HG02763 (cell line): Measurements from ENCODE around the gene TRAPPC2L.

Experiments used
- ATAC-seq: cut with Tn5 transposase; IDR thresholded peaks from one replicate; pipeline ENCODE4 v1.9.1; 2021; ENCODE audit warnings: mild to moderate bottlenecking, moderate library complexity; ENCODE audit not compliant: unreplicated experiment

The TRAPPC2L gene

GRCh38 chr16:88837806-88838205 lies 19.1 kb upstream of the TRAPPC2L start:
- ATAC-seq = no peak

DNA sequence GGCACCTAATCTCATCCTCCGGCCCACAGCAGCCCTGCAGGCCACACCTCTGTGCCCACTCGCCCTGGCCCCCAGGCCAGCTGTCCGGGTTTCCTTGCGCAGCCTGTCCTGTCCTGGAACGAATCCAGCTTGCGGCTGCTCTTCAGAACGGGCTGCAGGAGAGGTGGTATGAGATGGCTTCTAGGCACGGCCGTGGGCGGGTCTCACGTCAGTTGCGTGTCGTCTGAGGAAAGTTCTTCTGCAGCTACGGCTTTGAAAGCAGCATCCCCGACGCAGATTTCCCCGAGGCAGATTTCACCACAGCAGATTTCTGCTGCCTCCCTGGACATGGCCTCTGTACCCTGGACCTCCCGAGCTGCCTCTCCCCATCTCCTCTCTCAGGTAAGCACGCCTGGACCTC lies 18.4 kb upstream of the TRAPPC2L start:
- no peak for ATAC-seq

- no peak for ATAC-seq
Measured at GRCh38 chr16:88839026-88839529, 17.8 kb upstream of the TRAPPC2L start.

GRCh38 chr16:88839745-88840599 lies 17.0 kb upstream of the TRAPPC2L start:
- ATAC-seq = no peak

DNA sequence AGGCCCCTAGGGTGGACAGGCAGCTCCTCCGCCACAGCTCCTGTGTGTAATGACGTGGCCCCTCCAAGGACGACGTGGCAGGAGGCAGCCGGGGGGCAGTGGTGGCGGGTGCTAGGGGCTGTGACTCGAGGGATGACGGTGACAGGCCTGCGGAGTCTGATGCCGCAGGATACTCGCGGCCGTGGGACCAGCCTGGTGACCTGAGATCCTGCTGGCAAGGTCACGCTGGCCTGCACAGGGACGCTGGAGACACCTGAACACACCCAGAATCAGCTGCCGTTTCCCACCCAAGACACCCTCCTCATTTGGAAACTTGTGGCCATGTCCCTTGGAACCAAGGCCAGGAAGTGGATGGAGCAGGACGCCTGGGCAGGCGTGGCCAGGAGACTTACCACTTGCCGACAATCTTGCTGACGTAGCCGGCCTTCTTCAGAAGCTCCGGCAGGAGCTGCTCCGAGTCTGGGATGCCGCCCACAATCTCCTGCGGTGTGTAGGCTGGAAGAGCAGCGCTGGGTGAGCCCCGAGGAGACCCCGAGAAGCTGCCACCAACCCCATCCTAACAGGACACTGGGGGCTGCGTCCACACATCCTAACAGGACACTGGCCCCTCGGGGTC lies 16.2 kb upstream of the TRAPPC2L start:
- no peak for ATAC-seq

GRCh38 chr16:88841521-88842307 lies 15.2 kb upstream of the TRAPPC2L start:
- no peak for ATAC-seq

- no peak for ATAC-seq
Measured at GRCh38 chr16:88842308-88842756, 14.6 kb upstream of the TRAPPC2L start.

GRCh38 chr16:88842806-88843205 lies 14.1 kb upstream of the TRAPPC2L start:
- ATAC-seq = no peak

GRCh38 chr16:88843256-88843655 lies 13.7 kb upstream of the TRAPPC2L start:
- no peak for ATAC-seq

GRCh38 chr16:88844419-88845036 lies 12.4 kb upstream of the TRAPPC2L start:
- ATAC-seq = no peak

DNA sequence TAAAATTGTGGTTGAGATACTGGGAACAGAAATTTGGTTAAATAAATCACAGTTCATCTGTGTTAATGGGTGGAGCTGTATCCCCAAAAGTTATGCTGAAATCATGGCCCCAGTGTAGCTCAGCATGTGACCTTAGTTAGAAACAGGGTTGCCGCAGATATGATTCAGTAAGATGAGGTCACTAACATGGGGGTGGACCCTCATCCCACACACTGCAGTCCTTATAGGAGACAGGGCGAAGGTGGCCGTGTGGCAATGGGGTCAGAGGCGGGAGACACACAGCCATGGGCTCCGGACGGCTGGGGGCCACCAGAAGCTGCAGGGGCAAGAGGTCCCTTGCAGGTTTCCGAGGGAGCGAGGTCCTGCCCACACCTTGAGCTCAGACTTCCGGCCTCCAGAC lies 10.8 kb upstream of the TRAPPC2L start:
- no peak for ATAC-seq

GRCh38 chr16:88847654-88848053 lies 9.3 kb upstream of the TRAPPC2L start:
- no peak for ATAC-seq

DNA sequence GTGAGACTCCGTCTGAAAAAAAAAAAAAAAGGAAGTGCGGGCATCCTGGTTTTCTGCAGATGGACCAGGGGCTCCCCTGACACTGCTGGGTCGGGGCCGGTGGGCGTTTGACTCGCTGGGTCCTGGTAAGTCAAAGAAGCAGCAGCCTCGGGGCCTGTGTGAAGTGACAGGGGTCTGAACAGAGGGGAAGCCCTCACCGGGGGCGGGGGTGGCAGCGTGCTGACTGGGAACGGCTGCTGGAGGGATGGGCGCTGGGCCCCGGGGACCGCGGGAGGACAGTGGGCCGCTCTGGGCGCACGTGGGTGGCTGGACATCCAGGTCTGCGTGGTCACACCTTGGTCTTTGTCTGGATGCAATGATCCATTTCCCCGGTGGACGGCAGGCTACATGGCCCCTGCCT lies 8.4 kb upstream of the TRAPPC2L start:
- ATAC-seq = no peak

GRCh38 chr16:88850531-88851199 lies 6.3 kb upstream of the TRAPPC2L start:
- no peak for ATAC-seq

DNA sequence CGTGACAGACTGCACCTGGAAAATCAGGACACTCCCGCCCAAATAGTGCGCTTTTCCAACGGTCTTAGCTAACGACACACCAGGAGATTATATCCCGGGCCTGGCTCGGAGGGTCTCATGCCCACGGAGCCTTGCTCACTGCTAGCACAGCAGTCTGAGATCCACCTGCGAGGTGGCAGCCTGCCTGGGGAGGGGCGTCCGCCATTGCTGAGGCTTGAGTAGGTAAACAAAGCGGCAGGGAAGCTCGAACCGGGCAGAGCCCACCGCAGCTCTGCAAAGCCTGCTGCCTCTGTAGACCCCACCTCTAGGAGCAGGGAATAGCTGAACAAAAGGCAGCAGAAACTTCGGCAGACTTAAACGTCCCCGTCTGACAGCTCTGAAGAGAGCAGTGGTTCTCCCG lies 5.3 kb upstream of the TRAPPC2L start:
- no peak for ATAC-seq

DNA sequence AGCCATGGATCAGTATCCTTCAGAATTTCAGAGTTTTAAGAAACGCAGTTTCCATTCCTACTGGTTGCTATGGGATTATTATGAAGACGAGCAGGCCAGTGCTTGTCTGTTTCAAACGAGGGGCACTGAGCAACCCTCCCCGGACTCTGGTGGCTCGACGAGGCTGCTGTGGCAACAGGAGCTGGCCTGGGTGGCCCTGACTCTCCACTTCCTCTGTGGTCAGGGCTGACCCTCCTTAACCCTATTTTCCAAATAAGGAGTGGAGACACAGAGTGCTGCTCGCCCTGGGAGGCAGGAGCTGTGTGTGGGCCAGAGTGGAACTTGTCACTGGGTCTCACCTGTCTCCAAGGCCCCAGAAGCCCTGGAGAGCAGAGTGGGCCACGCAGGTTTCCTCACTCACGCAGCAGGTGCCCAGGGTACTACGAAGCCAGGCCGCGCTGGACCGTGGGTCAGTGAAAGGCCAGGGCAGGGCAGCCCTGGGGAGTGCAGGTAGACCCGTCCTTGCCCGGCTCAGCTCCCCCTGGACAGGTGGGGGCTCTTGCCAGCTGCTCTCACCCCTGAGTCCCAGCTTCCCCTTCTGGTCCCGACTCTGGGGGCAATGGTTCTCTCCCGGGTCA lies 3.5 kb upstream of the TRAPPC2L start:
- no peak for ATAC-seq

DNA sequence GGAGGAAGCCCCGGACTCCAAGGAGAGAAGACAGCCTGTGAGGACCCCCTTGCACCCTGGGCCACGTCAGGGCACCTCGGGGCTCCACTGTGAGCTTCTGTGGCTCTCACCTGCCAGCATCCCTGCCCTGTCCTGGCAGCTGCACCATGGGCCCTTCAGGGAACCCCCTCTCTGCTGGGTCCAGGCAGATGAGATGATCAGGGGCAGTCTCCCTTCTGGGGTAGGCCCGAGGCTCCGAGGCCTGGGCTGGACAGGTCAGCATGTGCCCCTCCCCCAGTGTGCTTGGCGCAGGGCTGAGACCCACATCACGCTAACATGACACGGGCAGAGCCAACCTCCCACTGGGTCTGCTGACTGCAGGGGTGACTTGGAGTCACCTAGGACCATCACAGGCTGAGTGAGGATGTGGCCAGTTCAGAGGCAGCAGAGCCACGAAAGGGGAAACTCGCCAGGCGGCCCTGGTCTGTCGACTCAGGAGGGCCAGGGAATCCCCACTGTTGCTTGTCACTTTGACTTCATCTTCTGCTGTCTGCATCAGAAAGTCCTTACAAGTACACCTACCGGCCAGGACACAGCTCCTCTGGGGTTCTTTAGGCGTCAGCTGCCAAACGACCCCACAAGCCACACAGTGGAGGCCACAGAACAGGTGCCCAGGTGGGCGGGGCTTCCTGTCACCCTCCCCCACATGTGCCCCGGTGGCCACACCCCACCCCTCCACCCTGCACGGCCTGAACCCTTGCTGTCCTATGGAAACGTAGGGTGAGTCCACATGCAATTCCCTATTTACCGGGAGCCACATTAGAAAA lies 2.4 kb upstream of the TRAPPC2L start:
- no peak for ATAC-seq

DNA sequence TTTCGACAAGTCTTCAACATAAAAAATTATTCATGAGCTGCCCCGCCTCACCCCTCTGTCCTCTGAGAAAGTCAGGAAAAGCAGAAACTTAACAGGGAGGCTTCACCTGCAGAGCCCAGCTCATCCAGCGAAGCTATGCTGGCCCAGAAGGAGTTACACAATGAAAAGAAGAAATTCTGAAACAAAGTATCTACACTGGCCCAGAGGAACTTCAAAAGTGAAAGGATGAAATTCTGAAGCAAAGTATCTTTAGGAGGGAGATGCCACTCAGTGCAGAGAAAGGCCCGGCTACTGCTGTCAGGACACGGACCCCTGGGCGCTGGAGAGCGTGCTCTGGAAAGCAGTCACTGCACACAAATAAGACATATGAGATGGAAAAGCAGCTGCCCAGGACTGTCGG lies 1.8 kb upstream of the TRAPPC2L start:
- no peak for ATAC-seq

DNA sequence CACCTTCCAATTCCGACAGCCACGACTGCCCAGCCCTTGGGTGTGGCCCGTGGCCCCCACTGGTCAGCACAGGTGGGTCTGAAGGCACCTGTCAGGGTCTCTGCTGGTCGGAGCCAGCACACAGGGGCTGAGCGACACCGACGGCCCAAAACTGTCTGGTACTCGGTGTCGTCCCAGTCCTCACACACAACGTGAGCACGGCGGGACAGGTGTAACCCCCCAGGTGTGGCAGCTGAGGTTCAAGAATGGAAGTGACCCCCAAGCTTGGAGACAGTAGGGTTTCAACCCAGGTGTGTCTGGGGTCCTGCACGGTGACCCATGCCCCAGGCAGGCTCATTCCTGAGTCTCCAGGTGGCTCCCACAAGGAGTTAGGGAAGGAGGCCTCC lies 1.2 kb upstream of the TRAPPC2L start:
- ATAC-seq = no peak
